Testis (tissue), 2 donors: ENCODE measurements around the gene TECTA.

Experiments used
- POLR2A ChIP-seq: fragments of 450-650 bp; IDR thresholded peaks from one replicate; pipeline ENCODE4 v1.6.1; 2017; ENCODE audit warnings: antibody characterized with exemption, mild to moderate bottlenecking, moderate library complexity
- TF ChIP-seq, protein P1 (sequence below), 3 experiments: fragments of 450-650 bp in 2 of 3; fragments of 200-600 bp in 1 of 3; sonication (generic) in 1 of 3; IDR thresholded peaks; one replicate each; pipeline ENCODE4 v1.5.1; 2016 to 2019; ENCODE audit warnings: antibody characterized with exemption in 3 of 3, mild to moderate bottlenecking in 2 of 3, moderate library complexity in 1 of 3

DNA sequence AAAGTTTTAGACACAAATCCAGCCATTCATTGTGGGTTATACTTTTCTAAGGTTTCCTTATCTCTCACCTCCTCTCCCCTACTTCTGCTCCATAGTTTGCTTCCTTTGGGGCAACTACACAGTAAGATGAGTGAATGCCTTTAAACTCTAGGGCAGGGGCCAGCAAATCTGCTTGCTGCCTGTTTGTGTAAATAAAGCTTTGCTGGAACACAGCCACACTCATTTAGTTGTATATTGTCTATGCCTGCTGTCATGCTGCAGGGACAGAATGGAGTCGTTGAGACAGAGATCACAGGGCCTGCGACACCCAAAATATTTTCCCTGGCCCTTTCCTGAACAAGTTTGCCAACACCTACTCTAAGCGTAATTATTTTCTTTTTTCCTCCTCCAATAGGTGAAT, 58.7 kb downstream of the TECTA start:
- TF ChIP-seq, protein P1, sequence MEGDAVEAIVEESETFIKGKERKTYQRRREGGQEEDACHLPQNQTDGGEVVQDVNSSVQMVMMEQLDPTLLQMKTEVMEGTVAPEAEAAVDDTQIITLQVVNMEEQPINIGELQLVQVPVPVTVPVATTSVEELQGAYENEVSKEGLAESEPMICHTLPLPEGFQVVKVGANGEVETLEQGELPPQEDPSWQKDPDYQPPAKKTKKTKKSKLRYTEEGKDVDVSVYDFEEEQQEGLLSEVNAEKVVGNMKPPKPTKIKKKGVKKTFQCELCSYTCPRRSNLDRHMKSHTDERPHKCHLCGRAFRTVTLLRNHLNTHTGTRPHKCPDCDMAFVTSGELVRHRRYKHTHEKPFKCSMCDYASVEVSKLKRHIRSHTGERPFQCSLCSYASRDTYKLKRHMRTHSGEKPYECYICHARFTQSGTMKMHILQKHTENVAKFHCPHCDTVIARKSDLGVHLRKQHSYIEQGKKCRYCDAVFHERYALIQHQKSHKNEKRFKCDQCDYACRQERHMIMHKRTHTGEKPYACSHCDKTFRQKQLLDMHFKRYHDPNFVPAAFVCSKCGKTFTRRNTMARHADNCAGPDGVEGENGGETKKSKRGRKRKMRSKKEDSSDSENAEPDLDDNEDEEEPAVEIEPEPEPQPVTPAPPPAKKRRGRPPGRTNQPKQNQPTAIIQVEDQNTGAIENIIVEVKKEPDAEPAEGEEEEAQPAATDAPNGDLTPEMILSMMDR (IDR thresholded peaks at IDR 0.05), result no peak
- TF ChIP-seq POLR2A, result no peak
